SK-N-SH (cell line): ENCODE data around the gene POU2F3. TPM values are rescaled to one million over a fixed set of nuclear protein-coding genes. Genes with fewer than 3 reads are reported as not detected.

Source experiments
- CTCF ChIA-PET: fragments of 300-600, 350-600 bp; formaldehyde crosslinking; extraction: SDS; loops from one replicate; lab custom pipeline; 2021; lab: Yijun Ruan, JAX
- POLR2A ChIA-PET: fragments of 350-600 bp; sonication (Branson Sonifier 250); formaldehyde crosslinking; extraction: SDS; loops from one replicate; lab custom pipeline; 2020; ENCODE audit warnings: antibody characterized with exemption, inconsistent platforms; lab: Yijun Ruan, JAX
- DNase-seq: peaks from one replicate; pipeline ENCODE4 v3.0.0; 2012
- H2AFZ ChIP-seq: fragments of 200-600 bp; sonication (generic); 2 replicates; pipeline ENCODE4 v1.8.1; 2016; ENCODE audit warnings: antibody characterized with exemption, mild to moderate bottlenecking, low read depth
- H3F3A ChIP-seq: fragments of 200-600 bp; sonication (generic); replicated peaks from 2 replicates; pipeline ENCODE3; 2016; ENCODE audit warnings: antibody characterized with exemption, mild to moderate bottlenecking; ENCODE audit not compliant: insufficient read depth
- H3K27ac ChIP-seq, 2 experiments: fragments of 200-500 bp in 1 of 2; fragments of 200-600 bp in 1 of 2; sonication (Bioruptor generic) in 1 of 2; sonication (generic), shearing (Covaris generic) in 1 of 2; 2 replicates each; pipeline versions ENCODE4 v1.5.1 to v1.6.1; 2014 to 2016; ENCODE audit warnings: low read depth in 2 of 2, inconsistent platforms in 1 of 2, low read length in 1 of 2, mild to moderate bottlenecking in 1 of 2, mixed read lengths in 1 of 2
- H3K27me3 ChIP-seq: fragments of 200-600 bp; sonication (generic), shearing (Covaris generic); 2 replicates; pipeline ENCODE4 v1.6.1; 2016; ENCODE audit warnings: mixed run types; ENCODE audit not compliant: insufficient read depth
- H3K36me3 ChIP-seq, 2 experiments: fragments of 200-500 bp in 1 of 2; fragments of 200-600 bp in 1 of 2; sonication (Bioruptor generic) in 1 of 2; sonication (generic) in 1 of 2; replicated peaks in 1 of 2; 2 replicates each; pipeline versions ENCODE3 to v1.5.1; 2014 to 2016; ENCODE audit warnings: low read length in 1 of 2, mild to moderate bottlenecking in 1 of 2; ENCODE audit not compliant: insufficient read depth in 2 of 2, control insufficient read depth in 1 of 2
- H3K4me1 ChIP-seq, 2 experiments: fragments of 200-500 bp in 1 of 2; fragments of 200-600 bp in 1 of 2; sonication (Bioruptor generic) in 1 of 2; sonication (generic), shearing (Covaris generic) in 1 of 2; 2 replicates each; pipeline versions ENCODE4 v1.5.1 to v1.6.1; 2014 to 2016; ENCODE audit warnings: low read depth in 1 of 2, low read length in 1 of 2, mixed run types in 1 of 2; ENCODE audit not compliant: insufficient read depth in 2 of 2, control insufficient read depth in 1 of 2
- H3K4me2 ChIP-seq: fragments of 200-600 bp; sonication (generic), shearing (Covaris generic); 2 replicates; pipeline ENCODE4 v1.6.1; 2017; ENCODE audit warnings: mixed run types
- H3K4me3 ChIP-seq, 2 experiments: fragments of 200-500 bp in 1 of 2; fragments of 200-600 bp in 1 of 2; sonication (Bioruptor generic) in 1 of 2; sonication (generic), shearing (Covaris generic) in 1 of 2; 2 replicates each; pipeline versions ENCODE4 v1.5.1 to v1.8.1; 2014 to 2016; ENCODE audit warnings: low read depth in 2 of 2, inconsistent platforms in 1 of 2, low read length in 1 of 2, mild to moderate bottlenecking in 1 of 2, mixed read lengths in 1 of 2, moderate library complexity in 1 of 2
- H3K79me2 ChIP-seq: fragments of 200-600 bp; sonication (generic); 2 replicates; pipeline ENCODE4 v1.8.1; 2017; ENCODE audit warnings: mild to moderate bottlenecking; ENCODE audit not compliant: insufficient read depth
- H3K9ac ChIP-seq: fragments of 200-600 bp; sonication (generic); 2 replicates; pipeline ENCODE4 v1.6.1; 2017; ENCODE audit warnings: mixed run types
- H3K9me2 ChIP-seq: fragments of 200-600 bp; sonication (generic); 2 replicates; pipeline ENCODE4 v1.6.1; 2017; ENCODE audit warnings: mixed run types
- H3K9me3 ChIP-seq: fragments of 200-600 bp; sonication (generic); 2 replicates; pipeline ENCODE4 v1.6.1; 2017; ENCODE audit warnings: mixed run types, mild to moderate bottlenecking, moderate library complexity
- H4K20me1 ChIP-seq: fragments of 200-600 bp; sonication (generic); 2 replicates; pipeline ENCODE4 v1.6.1; 2017; ENCODE audit warnings: mild to moderate bottlenecking, mixed run types; ENCODE audit not compliant: insufficient read depth
- ELF1 ChIP-seq: IDR thresholded peaks from 2 replicates; pipeline ENCODE4 v1.4.0; 2012
- EP300 ChIP-seq, 2 experiments: IDR thresholded peaks; 2 replicates each; pipeline versions ENCODE4 v1.4.0 to v1.6.1; 2012; ENCODE audit warnings: borderline replicate concordance in 1 of 2, low read depth in 1 of 2, low read length in 1 of 2
- FOSL2 ChIP-seq: IDR thresholded peaks from 2 replicates; pipeline ENCODE4 v1.4.0; 2012; ENCODE audit warnings: low read depth, mild to moderate bottlenecking, moderate library complexity, borderline replicate concordance
- FOXM1 ChIP-seq: IDR thresholded peaks from 2 replicates; pipeline ENCODE4 v1.4.0; 2012; ENCODE audit warnings: low read depth, mild to moderate bottlenecking
- GABPA ChIP-seq: IDR thresholded peaks from 2 replicates; pipeline ENCODE4 v1.4.0; 2012; ENCODE audit warnings: low read depth, mild to moderate bottlenecking
- GATA2 ChIP-seq: sonication (generic); formaldehyde crosslinking; IDR thresholded peaks from 2 replicates; pipeline ENCODE4 v1.5.0; 2020; ENCODE audit warnings: mild to moderate bottlenecking, missing genetic modification reagents
- NRF1 ChIP-seq: IDR thresholded peaks from 2 replicates; pipeline ENCODE4 v1.6.1; 2012; ENCODE audit warnings: low read depth, mild to moderate bottlenecking, low read length
- POLR2AphosphoS5 ChIP-seq: IDR thresholded peaks from 2 replicates; pipeline ENCODE4 v1.6.1; 2012; ENCODE audit warnings: low read depth, low read length
- RAD21 ChIP-seq: IDR thresholded peaks from 2 replicates; pipeline ENCODE4 v1.6.1; 2012; ENCODE audit warnings: mild to moderate bottlenecking, low read length
- SIN3A ChIP-seq: IDR thresholded peaks from 2 replicates; pipeline ENCODE4 v1.6.1; 2012; ENCODE audit warnings: low read depth, mild to moderate bottlenecking, low read length, moderate library complexity, borderline replicate concordance
- TAF1 ChIP-seq: IDR thresholded peaks from 2 replicates; pipeline ENCODE4 v1.6.1; 2012; ENCODE audit warnings: low read depth, mild to moderate bottlenecking, low read length, moderate library complexity, borderline replicate concordance
- TCF12 ChIP-seq: IDR thresholded peaks from 2 replicates; pipeline ENCODE4 v1.4.0; 2012
- YY1 ChIP-seq: IDR thresholded peaks from 2 replicates; pipeline ENCODE4 v1.4.0; 2012; ENCODE audit warnings: low read depth, mild to moderate bottlenecking
- WGBS: methylation state at CpG from one replicate; pipeline ENCODE4 v1.1.6; 2017; ENCODE audit warnings: low lambda C conversion rate; 5-methylcytosine and 5-hydroxymethylcytosine counted together
- polyA plus RNA-seq, 3 experiments: library from polyadenylated mRNA; depleted of rRNA; stranded (reverse); fragments of >200 nt; gene quantifications; 2 replicates each; pipeline ENCODE4 v1.2.3, GENCODE V29; 2012
- TF ChIP-seq, protein P1 (sequence below): IDR thresholded peaks from 2 replicates; pipeline ENCODE4 v1.4.0; 2012; ENCODE audit warnings: low read depth
- TF ChIP-seq, protein P2 (sequence below): IDR thresholded peaks from 2 replicates; pipeline ENCODE4; 2012
- TF ChIP-seq, protein P3 (sequence below): IDR thresholded peaks from 2 replicates; pipeline ENCODE4 v1.4.0; 2012; ENCODE audit warnings: low read depth, borderline replicate concordance

Gene POU2F3
- polyA plus RNA-seq, 1 of the 3 experiments (the other 2 are of a cell fraction): 0.02 TPM

DNA sequence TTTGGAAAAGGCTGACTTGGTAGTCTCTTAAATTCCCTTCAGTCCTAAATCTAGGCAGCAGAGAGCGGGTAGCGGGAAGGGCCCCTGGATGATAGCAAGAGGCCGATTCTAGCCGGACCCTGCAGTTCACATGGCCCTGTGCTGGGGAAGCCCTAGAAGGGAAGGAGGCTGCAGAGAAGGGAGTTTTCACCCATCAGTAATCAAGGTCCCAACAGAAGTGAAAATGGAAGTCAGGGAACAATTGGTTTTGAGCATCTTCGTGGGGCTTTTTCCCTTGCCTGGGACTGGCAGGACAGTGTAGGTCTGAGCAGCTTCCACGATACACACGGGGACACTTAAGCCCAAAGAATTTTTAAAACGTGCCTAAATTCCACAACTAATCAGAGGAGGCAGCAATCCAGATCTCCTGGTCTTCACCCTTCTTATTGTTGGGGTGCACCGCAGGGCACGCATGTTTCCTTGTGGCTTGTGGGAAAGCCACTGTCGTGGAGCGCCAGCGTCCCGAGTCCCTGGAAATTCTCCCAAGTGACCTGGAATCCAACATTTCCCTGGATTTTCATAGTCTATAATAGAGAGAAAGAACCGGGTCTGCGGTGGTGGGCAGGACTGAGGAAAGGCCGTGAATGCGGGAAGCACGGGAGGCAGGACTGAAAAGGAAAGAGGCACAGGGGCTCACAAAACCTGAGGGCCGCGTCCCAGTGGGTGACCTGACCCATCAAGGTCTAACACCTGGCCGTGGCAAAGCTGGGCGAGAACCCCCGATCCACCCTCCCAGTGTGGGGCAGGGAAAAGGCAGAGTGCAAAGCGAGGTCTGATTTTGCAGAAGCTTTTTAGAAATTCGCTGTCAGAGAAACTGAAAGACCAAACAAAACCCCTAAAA is 30.0 kb upstream of the POU2F3 start:
- DNase-seq: peak; percentile 53
- Histone ChIP-seq H3K4me2 (peak overlapping the region; percentile 72), H3K79me2 (no peaks in the 10 kb centered on the region), H3K27ac (no peak overlapping the region), H3K9me3 (no peaks in the 10 kb centered on the region), H2AFZ (peak overlapping the region; percentile 79), H3K27me3 (no peaks in the 10 kb centered on the region), H3F3A (peaks cover 2% of the 10 kb centered on the region), H3K9me2 (no peaks in the 10 kb centered on the region), H3K4me3 (peak overlapping the region; percentile 68 to 69), H3K9ac (no peak overlapping the region; the same call in 1 of the 2 replicates), H3K4me1 (peaks cover 16 to 28% of the 10 kb centered on the region in 2 experiments; a peak in 3 of 4 replicates), H3K36me3 (no peaks in the 10 kb centered on the region), H4K20me1 (no peaks in the 10 kb centered on the region)
- POLR2A ChIA-PET: no interaction called here
- CTCF ChIA-PET: interaction anchor here (1.5 kb wide), 1 partner anchor 20 kb away, joined by 4 read pairs; no protein-coding TSS in a partner anchor
- 61% methylated on average over 19 of the region's 26 CpGs for WGBS
- TF ChIP-seq POLR2AphosphoS5 (no peak), TCF12 (no peak), EP300 (IDR thresholded peaks at IDR 0.05; ENCODE audit: borderline replicate concordance in 1 of 2, low read depth in 1 of 2, low read length in 1 of 2) (no peak), FOSL2 (no peak), FOXM1 (no peak), NRF1 (no peak), TAF1 (no peak), YY1 (no peak), ELF1 (no peak), RAD21 (no peak), GATA2 (CRISPR knock-in tag) (no peak)
- TF ChIP-seq, protein P1, sequence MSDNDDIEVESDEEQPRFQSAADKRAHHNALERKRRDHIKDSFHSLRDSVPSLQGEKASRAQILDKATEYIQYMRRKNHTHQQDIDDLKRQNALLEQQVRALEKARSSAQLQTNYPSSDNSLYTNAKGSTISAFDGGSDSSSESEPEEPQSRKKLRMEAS: no peak
- TF ChIP-seq, protein P2, sequence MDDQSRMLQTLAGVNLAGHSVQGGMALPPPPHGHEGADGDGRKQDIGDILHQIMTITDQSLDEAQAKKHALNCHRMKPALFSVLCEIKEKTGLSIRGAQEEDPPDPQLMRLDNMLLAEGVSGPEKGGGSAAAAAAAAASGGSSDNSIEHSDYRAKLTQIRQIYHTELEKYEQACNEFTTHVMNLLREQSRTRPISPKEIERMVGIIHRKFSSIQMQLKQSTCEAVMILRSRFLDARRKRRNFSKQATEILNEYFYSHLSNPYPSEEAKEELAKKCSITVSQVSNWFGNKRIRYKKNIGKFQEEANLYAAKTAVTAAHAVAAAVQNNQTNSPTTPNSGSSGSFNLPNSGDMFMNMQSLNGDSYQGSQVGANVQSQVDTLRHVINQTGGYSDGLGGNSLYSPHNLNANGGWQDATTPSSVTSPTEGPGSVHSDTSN: no peak
- TF ChIP-seq, all 33 proteins: peak for 0

DNA sequence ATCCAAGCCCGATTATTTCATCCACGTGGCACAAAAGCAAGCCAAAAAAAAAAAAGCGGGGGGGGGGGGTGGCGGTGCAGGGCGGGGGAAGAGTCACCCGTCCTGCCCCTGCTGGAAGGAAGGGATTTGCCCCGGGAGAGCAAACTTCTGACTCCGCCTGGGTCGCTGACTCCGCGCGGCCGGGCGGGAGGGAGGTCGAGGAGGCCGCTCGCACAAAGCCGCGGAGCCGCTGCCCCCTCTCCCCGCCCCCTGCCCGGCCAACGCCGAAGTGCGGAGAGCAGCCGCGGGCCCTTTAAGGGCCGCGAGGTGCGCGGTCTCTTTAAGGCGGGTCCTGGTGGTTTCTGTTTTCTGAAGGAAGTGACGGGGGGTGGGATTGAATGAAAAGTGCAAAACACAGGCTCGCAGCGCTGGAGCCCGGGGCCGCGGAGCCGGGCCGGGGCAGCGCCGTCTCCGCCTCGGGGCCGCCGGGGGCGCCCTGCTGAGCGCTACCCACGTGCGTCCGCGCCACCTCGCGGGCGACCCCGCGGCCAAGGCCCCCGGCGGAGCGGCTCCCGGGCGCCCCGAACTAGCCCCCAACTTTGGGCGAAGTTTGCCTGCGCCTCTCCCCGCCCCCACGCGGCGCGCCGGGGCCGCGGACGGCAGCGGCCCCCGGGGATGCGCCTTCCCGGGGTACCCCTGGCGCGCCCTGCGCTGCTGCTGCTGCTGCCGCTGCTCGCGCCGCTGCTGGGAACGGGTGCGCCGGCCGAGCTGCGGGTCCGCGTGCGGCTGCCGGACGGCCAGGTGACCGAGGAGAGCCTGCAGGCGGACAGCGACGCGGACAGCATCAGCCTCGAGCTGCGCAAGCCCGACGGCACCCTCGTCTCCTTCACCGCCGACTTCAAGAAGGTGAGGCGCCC is 29.1 kb upstream of the POU2F3 start, which contains the start of gene OAF:
TSS of gene OAF (plus strand) at position 407 of the 896 bp plus-strand sequence. CDS start at position 655, 248 bp downstream.
- 3% methylated on average over 11 of the region's 108 CpGs for WGBS
- Histone ChIP-seq H3K9ac (peak within 1 kb of the TSS; percentile 31; the same call in 1 of the 2 replicates), H3K4me1 (peaks cover 16 to 33% of the 10 kb centered on the region in 2 experiments; a peak in 3 of 4 replicates), H3K4me2 (peak within 1 kb of the TSS; percentile 80), H2AFZ (peak within 1 kb of the TSS; percentile 79), H3K27ac (peak within 1 kb of the TSS in 1 of 2 experiments; percentile 40; a peak in 1 of 4 replicates), H3K9me3 (no peaks in the 10 kb centered on the region), H3K79me2 (no peaks in the 10 kb centered on the region), H3K9me2 (no peaks in the 10 kb centered on the region), H3K4me3 (peak within 1 kb of the TSS; percentile 68 to 69), H3K36me3 (no peaks in the 10 kb centered on the region), H3F3A (peaks cover 2% of the 10 kb centered on the region), H3K27me3 (no peaks in the 10 kb centered on the region), H4K20me1 (no peaks in the 10 kb centered on the region)
- DNase-seq: peak; percentile 90
- CTCF ChIA-PET: interaction anchor here (0.7 to 10.3 kb wide), 3 partner anchors 9 to 29 kb away, joined by 4 to 111 read pairs (median 4); no protein-coding TSS in a partner anchor
- POLR2A ChIA-PET: no interaction called here
- TF ChIP-seq FOXM1 (no peak), GABPA (peak; percentile 32; the same call in 1 of the 2 replicates), TAF1 (peak; percentile 32; the same call in 1 of the 2 replicates), SIN3A (peak; percentile 19; the same call in 1 of the 2 replicates), NRF1 (peak; percentile 34)
- TF ChIP-seq, protein P3, sequence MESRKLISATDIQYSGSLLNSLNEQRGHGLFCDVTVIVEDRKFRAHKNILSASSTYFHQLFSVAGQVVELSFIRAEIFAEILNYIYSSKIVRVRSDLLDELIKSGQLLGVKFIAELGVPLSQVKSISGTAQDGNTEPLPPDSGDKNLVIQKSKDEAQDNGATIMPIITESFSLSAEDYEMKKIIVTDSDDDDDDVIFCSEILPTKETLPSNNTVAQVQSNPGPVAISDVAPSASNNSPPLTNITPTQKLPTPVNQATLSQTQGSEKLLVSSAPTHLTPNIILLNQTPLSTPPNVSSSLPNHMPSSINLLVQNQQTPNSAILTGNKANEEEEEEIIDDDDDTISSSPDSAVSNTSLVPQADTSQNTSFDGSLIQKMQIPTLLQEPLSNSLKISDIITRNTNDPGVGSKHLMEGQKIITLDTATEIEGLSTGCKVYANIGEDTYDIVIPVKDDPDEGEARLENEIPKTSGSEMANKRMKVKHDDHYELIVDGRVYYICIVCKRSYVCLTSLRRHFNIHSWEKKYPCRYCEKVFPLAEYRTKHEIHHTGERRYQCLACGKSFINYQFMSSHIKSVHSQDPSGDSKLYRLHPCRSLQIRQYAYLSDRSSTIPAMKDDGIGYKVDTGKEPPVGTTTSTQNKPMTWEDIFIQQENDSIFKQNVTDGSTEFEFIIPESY: no peak
- TF ChIP-seq, protein P1: peak; percentile 98
